Smooth muscle cell (in vitro differentiated cells): ENCODE measurements around the gene NDUFAF3. TPM values are rescaled to one million over a fixed set of nuclear protein-coding genes. Genes with fewer than 3 reads are reported as not detected.

Experiments used
- DNase-seq: peaks from one replicate; lab custom pipeline; 2025; ENCODE audit not compliant: unreplicated experiment; lab: John Stamatoyannopoulos, UW
- H2AFZ ChIP-seq: fragments of 200-600 bp; sonication (generic); 2 replicates; pipeline ENCODE4 v1.6.0; 2016; ENCODE audit warnings: antibody characterized with exemption, low read depth, mild to moderate bottlenecking
- H3F3A ChIP-seq: fragments of 200-600 bp; sonication (generic); 2 replicates; pipeline ENCODE4 v1.6.0; 2017; ENCODE audit warnings: antibody characterized with exemption, low read depth
- H3K27ac ChIP-seq: fragments of 200-600 bp; sonication (generic); 2 replicates; pipeline ENCODE4 v1.5.1; 2016; ENCODE audit warnings: low read depth, mild to moderate bottlenecking
- H3K27me3 ChIP-seq: fragments of 200-600 bp; sonication (generic); 2 replicates; pipeline ENCODE4 v1.6.1; 2016; ENCODE audit warnings: low read depth, mild to moderate bottlenecking
- H3K36me3 ChIP-seq: fragments of 200-600 bp; sonication (generic); 2 replicates; pipeline ENCODE4 v1.5.1; 2016; ENCODE audit warnings: low read depth
- H3K4me1 ChIP-seq: fragments of 200-600 bp; sonication (generic); 2 replicates; pipeline ENCODE4 v1.5.1; 2016; ENCODE audit warnings: low read depth
- H3K4me2 ChIP-seq: fragments of 200-600 bp; sonication (generic); 2 replicates; pipeline ENCODE4 v1.6.0; 2016; ENCODE audit warnings: mild to moderate bottlenecking
- H3K4me3 ChIP-seq: fragments of 200-600 bp; sonication (generic); 2 replicates; pipeline ENCODE4 v1.5.1; 2016; ENCODE audit warnings: mild to moderate bottlenecking
- H3K79me2 ChIP-seq: fragments of 200-600 bp; sonication (generic); 2 replicates; pipeline ENCODE4 v1.6.0; 2016; ENCODE audit warnings: low read depth, mild to moderate bottlenecking
- H3K9ac ChIP-seq: fragments of 200-600 bp; sonication (generic); 2 replicates; pipeline ENCODE4 v1.6.0; 2016; ENCODE audit warnings: low read depth
- H3K9me3 ChIP-seq: fragments of 200-600 bp; sonication (generic); replicated peaks from 2 replicates; pipeline ENCODE4 v1.5.1; 2016; ENCODE audit warnings: low read depth
- H4K20me1 ChIP-seq: fragments of 200-600 bp; sonication (generic); 2 replicates; pipeline ENCODE4 v1.6.0; 2016; ENCODE audit warnings: low read depth
- CTCF ChIP-seq: fragments of 200-600 bp; sonication (generic); IDR thresholded peaks from 2 replicates; pipeline ENCODE4 v1.5.1; 2017; ENCODE audit warnings: borderline replicate concordance, mild to moderate bottlenecking, antibody characterized with exemption; ENCODE audit not compliant: insufficient read depth, poor library complexity, severe bottlenecking
- WGBS: methylation state at CpG from one replicate; pipeline ENCODE4 v1.1.7; 2016; ENCODE audit warnings: low lambda C conversion rate; 5-methylcytosine and 5-hydroxymethylcytosine counted together
- polyA plus RNA-seq: library from polyadenylated mRNA; unstranded; fragments of >200 nt; fragmentation: Nextera tagmentation; extraction: Ambion mirVana; gene quantifications from 2 replicates; pipeline ENCODE4 v1.2.1, GENCODE V29; 2016
- total RNA-seq: library from RNA; depleted of rRNA; stranded (reverse); fragments of >200 nt; gene quantifications from 2 replicates; pipeline ENCODE4 v1.2.3, GENCODE V29; 2014

NDUFAF3 gene
- total and polyA plus RNA-seq, 2 experiments from 2014 or later = 124 to 175 TPM

- H3K4me2 ChIP-seq = peak overlapping the region; percentile 97
- no peaks in the 10 kb centered on the region for H3K9me3 ChIP-seq
- 89% methylated on average over 6 of the region's 6 CpGs for WGBS
- no peaks in the 10 kb centered on the region for H3K27me3 ChIP-seq
- H3F3A ChIP-seq = peaks cover 19% of the 10 kb centered on the region
- peaks cover 13% of the 10 kb centered on the region for H3K4me1 ChIP-seq
- H3K79me2 ChIP-seq = peaks cover 41% of the 10 kb centered on the region
- no peaks in the 10 kb centered on the region for H3K36me3 ChIP-seq
- peak overlapping the region; percentile 75 for H3K4me3 ChIP-seq
- no peak for DNase-seq
- H2AFZ ChIP-seq = no peak overlapping the region
- H3K9ac ChIP-seq = no peak overlapping the region
- H4K20me1 ChIP-seq = peaks cover 39% of the 10 kb centered on the region
- H3K27ac ChIP-seq = no peak overlapping the region
- TF ChIP-seq CTCF = no peak
Observed at GRCh38 chr3:49016414-49017228, 5.3 kb upstream of the NDUFAF3 start.

GRCh38 chr3:49017229-49017970, 4.5 kb upstream of the NDUFAF3 start:
- no peak overlapping the region for H2AFZ ChIP-seq
- no peak for TF ChIP-seq CTCF
- no peaks in the 10 kb centered on the region for H3K27me3 ChIP-seq
- 14% methylated on average over 23 of the region's 23 CpGs for WGBS
- H3K4me2 ChIP-seq = peak overlapping the region; percentile 97
- H3K36me3 ChIP-seq = no peaks in the 10 kb centered on the region
- H3F3A ChIP-seq = peaks cover 21% of the 10 kb centered on the region
- H3K4me1 ChIP-seq = peaks cover 13% of the 10 kb centered on the region
- H4K20me1 ChIP-seq = peaks cover 31% of the 10 kb centered on the region
- peak overlapping the region; percentile 75 for H3K4me3 ChIP-seq
- no peak for DNase-seq
- peak overlapping the region; percentile 19 for H3K9ac ChIP-seq
- peaks cover 35% of the 10 kb centered on the region for H3K79me2 ChIP-seq
- peak overlapping the region; percentile 71 for H3K27ac ChIP-seq
- H3K9me3 ChIP-seq = no peaks in the 10 kb centered on the region

- Histone ChIP-seq H3K27ac (peak within 1 kb of the TSS; percentile 99), H2AFZ (peak within 1 kb of the TSS; percentile 26), H3K9me3 (no peaks in the 10 kb centered on the region), H4K20me1 (peaks cover 29% of the 10 kb centered on the region), H3F3A (peaks cover 26% of the 10 kb centered on the region), H3K4me3 (peak within 1 kb of the TSS; percentile 75), H3K4me2 (peak within 1 kb of the TSS; percentile 97), H3K27me3 (no peaks in the 10 kb centered on the region), H3K79me2 (peaks cover 35% of the 10 kb centered on the region), H3K9ac (peak within 1 kb of the TSS; percentile 19), H3K36me3 (no peaks in the 10 kb centered on the region), H3K4me1 (peaks cover 19% of the 10 kb centered on the region)
- no peak for DNase-seq
- 1% methylated on average over 84 of the region's 85 CpGs for WGBS
- no peak for TF ChIP-seq CTCF
Observed at GRCh38 chr3:49017971-49018706, 3.8 kb upstream of the NDUFAF3 start, which contains the start of gene DALRD3. DALRD3 (minus strand) TSS chr3:49018580; CDS start chr3:49018564, 16 bp downstream.
